ENCODE results near the gene SDHAF3. TPM values are rescaled to one million over a fixed set of nuclear protein-coding genes. Genes with fewer than 3 reads are reported as not detected.
"Not testable (repeated sequence)": the region's sequence is repeated elsewhere in the genome, so short reads cannot be mapped to it uniquely, and the experiment has no call there.

SDHAF3 gene
- total RNA-seq, 1 experiment from 2014 or later, result 27.4 TPM

DNA sequence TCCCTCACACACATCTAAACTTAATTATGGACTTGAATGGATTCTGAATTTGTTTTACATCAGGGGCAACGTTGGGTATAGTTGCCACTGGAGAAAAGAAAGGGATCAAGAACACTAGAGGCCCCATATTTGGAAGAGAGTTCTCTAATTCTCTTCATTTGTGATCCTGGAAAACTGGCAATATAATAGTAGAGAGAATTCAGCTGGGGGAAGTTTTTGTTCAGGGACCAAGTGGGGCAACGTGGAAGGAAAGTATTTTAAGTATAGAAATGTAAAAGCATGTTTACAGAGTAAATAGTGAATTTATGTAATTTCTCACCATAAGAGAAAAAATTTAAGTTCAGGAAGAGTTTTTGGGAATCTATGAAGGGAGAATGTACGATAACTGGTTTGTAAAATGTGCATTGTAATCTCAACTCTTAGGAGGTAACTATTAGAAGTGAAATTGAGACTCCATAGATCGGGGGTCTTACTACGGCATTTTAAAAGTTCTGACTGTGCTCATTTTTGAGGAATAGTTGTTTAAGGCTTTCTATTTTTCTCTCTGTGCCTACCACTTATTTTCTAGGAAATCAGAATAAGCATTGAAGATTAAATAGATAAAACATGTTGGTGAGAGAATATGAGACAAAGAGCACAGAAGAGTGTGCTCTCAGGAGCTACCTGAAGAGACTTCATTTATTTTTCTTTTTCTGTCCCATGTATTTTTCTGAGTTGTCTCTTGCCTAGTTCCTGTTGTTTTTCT is 3.4 kb downstream of the SDHAF3 start:
- no TSS peak for BruUV-seq (replicated peaks)
- Histone ChIP-seq H3K36me3 (ENCODE audit: low read depth) (no peaks in the 10 kb centered on the region), H3K4me2 (no peak overlapping the region), H3K27ac (no peak overlapping the region), H3K79me2 (ENCODE audit: low read depth) (peaks cover 28% of the 10 kb centered on the region), H3K9me2 (ENCODE audit: insufficient read depth) (no peaks in the 10 kb centered on the region), H3K4me1 (replicated peaks; ENCODE audit: insufficient read depth) (peaks cover 15% of the 10 kb centered on the region), H3F3A (ENCODE audit: insufficient read depth, low read depth) (no peaks in the 10 kb centered on the region), H3K27me3 (ENCODE audit: insufficient read depth, low read depth) (no peaks in the 10 kb centered on the region), H2AFZ (no peak overlapping the region), H4K20me1 (ENCODE audit: insufficient read depth) (no peaks in the 10 kb centered on the region), H3K9me3 (ENCODE audit: insufficient read depth, low read depth) (no peaks in the 10 kb centered on the region), H3K4me3 (no peak overlapping the region)
- intact Hi-C loops (cut with micrococcal nuclease; ENCODE audit: unreplicated experiment), result no loop called here
- DNase-seq, result no peak
- ChIA-PET CTCF (no interaction called here), POLR2A (ENCODE audit: unreplicated experiment) (no interaction called here)
- no peak for TF ChIP-seq EZH2 (IDR thresholded peaks at IDR 0.05; ENCODE audit: low read depth)
- TF ChIP-seq, protein P1, sequence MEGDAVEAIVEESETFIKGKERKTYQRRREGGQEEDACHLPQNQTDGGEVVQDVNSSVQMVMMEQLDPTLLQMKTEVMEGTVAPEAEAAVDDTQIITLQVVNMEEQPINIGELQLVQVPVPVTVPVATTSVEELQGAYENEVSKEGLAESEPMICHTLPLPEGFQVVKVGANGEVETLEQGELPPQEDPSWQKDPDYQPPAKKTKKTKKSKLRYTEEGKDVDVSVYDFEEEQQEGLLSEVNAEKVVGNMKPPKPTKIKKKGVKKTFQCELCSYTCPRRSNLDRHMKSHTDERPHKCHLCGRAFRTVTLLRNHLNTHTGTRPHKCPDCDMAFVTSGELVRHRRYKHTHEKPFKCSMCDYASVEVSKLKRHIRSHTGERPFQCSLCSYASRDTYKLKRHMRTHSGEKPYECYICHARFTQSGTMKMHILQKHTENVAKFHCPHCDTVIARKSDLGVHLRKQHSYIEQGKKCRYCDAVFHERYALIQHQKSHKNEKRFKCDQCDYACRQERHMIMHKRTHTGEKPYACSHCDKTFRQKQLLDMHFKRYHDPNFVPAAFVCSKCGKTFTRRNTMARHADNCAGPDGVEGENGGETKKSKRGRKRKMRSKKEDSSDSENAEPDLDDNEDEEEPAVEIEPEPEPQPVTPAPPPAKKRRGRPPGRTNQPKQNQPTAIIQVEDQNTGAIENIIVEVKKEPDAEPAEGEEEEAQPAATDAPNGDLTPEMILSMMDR (conservative IDR thresholded peaks at IDR 0.05), result no peak

DNA sequence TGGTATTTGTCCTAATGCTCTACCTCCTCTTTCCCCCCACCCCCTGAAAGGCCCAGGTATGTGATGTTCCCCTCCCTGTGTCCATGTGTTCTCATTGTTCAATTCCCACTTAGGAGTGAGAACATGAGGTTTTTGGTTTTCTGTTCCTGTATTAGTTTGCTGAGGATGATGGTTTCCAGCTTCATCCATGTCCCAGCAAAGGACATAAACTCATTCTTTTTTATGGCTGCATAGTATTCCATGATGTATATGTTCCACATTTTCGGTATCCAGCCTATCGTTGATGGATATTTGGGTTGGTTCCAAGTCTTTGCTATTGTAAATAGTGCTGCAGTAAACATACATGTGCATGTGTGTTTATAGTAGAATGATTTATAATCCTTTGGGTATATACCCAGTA is 5.6 kb downstream of the SDHAF3 start:
- DNase-seq; POLR2A ChIA-PET (ENCODE audit: unreplicated experiment); H3K27ac ChIP-seq; H3K4me3 ChIP-seq; H3K27me3 ChIP-seq (ENCODE audit: insufficient read depth, low read depth); H3F3A ChIP-seq (ENCODE audit: insufficient read depth, low read depth); BruUV-seq (replicated peaks); H3K4me2 ChIP-seq; H2AFZ ChIP-seq; intact Hi-C loops (cut with micrococcal nuclease; ENCODE audit: unreplicated experiment); CTCF ChIA-PET; H3K9me2 ChIP-seq (ENCODE audit: insufficient read depth); H3K9me3 ChIP-seq (ENCODE audit: insufficient read depth, low read depth); H4K20me1 ChIP-seq (ENCODE audit: insufficient read depth); H3K36me3 ChIP-seq (ENCODE audit: low read depth): not testable (repeated sequence)
- peaks cover 28% of the 10 kb centered on the region for H3K79me2 ChIP-seq (ENCODE audit: low read depth)
- H3K4me1 ChIP-seq (replicated peaks; ENCODE audit: insufficient read depth), result peaks cover 15% of the 10 kb centered on the region

DNA sequence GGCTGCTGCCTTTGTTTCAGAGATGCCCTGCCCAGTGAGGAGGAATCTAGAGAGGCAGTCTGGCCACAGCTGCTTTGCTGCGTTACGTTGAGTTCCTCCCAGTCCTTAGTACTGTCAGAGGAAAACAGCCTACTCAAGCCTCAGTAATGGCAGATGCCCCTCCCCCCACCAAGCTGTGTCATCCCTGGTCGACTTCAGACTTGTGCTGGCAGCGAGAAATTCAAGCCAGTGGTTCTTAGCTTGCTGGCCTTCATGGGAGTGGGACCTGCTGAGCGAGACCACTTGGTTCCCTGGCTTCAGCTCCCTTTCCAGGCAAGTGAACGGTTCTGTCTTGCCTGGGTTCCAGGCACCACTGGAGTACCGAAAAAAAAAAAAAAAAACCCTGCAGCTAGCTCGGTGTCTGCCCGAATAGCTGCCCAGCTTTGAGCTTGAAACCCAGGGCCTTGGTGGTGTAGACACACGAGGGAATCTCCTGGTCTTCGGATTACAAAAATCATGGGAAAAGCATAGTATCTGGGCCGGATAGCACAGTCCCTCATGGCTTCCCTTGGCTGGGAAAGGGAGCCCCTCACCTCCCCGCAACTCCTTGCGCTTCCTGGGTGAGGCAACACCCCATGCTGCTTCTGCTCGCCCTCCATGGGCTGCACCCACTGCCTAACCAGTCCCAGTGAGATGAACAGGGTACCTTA is 9.1 kb downstream of the SDHAF3 start:
- Histone ChIP-seq H3K4me2 (no peak overlapping the region), H3K79me2 (ENCODE audit: low read depth) (peaks cover 7% of the 10 kb centered on the region), H3K27me3 (ENCODE audit: insufficient read depth, low read depth) (no peaks in the 10 kb centered on the region), H3F3A (ENCODE audit: insufficient read depth, low read depth) (no peaks in the 10 kb centered on the region), H3K4me1 (replicated peaks; ENCODE audit: insufficient read depth) (no peaks in the 10 kb centered on the region), H3K9me3 (ENCODE audit: insufficient read depth, low read depth) (no peaks in the 10 kb centered on the region), H4K20me1 (ENCODE audit: insufficient read depth) (no peaks in the 10 kb centered on the region), H3K4me3 (no peak overlapping the region), H3K36me3 (ENCODE audit: low read depth) (no peaks in the 10 kb centered on the region), H3K27ac (no peak overlapping the region), H3K9me2 (ENCODE audit: insufficient read depth) (no peaks in the 10 kb centered on the region), H2AFZ (no peak overlapping the region)
- ChIA-PET CTCF (no interaction called here), POLR2A (ENCODE audit: unreplicated experiment) (no interaction called here)
- no peak for DNase-seq
- BruUV-seq (replicated peaks), result no TSS peak
- intact Hi-C loops (cut with micrococcal nuclease; ENCODE audit: unreplicated experiment), result no loop called here
- no peak for TF ChIP-seq EZH2 (IDR thresholded peaks at IDR 0.05; ENCODE audit: low read depth)
- TF ChIP-seq, protein P1 (conservative IDR thresholded peaks at IDR 0.05), result no peak
